ENCODE data around the gene CLGN. TPM values are rescaled to one million over a fixed set of nuclear protein-coding genes. Genes with fewer than 3 reads are reported as not detected.

The CLGN gene
- total and polyA plus RNA-seq, 2 of the 13 experiments (the other 11 are each of a cell fraction or from before 2014, with no cell fraction given), result 7.2 to 17.0 TPM

- no peak for TF ChIP-seq TEAD2 (CRISPR knock-in tag; IDR thresholded peaks at IDR 0.05)
- TF ChIP-seq ZFP37 (CRISPR knock-in tag; IDR thresholded peaks at IDR 0.05; ENCODE audit: borderline replicate concordance), result no peak
- TF ChIP-seq HOXA3 (CRISPR knock-in tag; IDR thresholded peaks at IDR 0.05), result peak; percentile 23; the same call in 1 of the 2 replicates
- TF ChIP-seq ZNF101 (CRISPR knock-in tag; IDR thresholded peaks at IDR 0.05; ENCODE audit: borderline replicate concordance, low read depth), result no peak
- no peak for TF ChIP-seq SNAPC4 (CRISPR knock-in tag; IDR thresholded peaks at IDR 0.05)
- TF ChIP-seq, protein P1, sequence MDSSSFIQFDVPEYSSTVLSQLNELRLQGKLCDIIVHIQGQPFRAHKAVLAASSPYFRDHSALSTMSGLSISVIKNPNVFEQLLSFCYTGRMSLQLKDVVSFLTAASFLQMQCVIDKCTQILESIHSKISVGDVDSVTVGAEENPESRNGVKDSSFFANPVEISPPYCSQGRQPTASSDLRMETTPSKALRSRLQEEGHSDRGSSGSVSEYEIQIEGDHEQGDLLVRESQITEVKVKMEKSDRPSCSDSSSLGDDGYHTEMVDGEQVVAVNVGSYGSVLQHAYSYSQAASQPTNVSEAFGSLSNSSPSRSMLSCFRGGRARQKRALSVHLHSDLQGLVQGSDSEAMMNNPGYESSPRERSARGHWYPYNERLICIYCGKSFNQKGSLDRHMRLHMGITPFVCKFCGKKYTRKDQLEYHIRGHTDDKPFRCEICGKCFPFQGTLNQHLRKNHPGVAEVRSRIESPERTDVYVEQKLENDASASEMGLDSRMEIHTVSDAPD (CRISPR knock-in tag; IDR thresholded peaks at IDR 0.05), result no peak
- TF ChIP-seq HDAC6 (IDR thresholded peaks at IDR 0.05; ENCODE audit: low read depth, low read length), result no peak
- no peak for TF ChIP-seq PTBP1 (IDR thresholded peaks at IDR 0.05; ENCODE audit: low read depth, low read length, poor library complexity, severe bottlenecking)
- TF ChIP-seq ZNF329 (CRISPR knock-in tag; IDR thresholded peaks at IDR 0.05; ENCODE audit: low read depth), result no peak
- TF ChIP-seq ZNF333 (CRISPR knock-in tag; IDR thresholded peaks at IDR 0.05; ENCODE audit: borderline replicate concordance), result no peak
- TF ChIP-seq SKI (IDR thresholded peaks at IDR 0.05; ENCODE audit: partially characterized antibody), result peak; percentile 9
- no peak for TF ChIP-seq TBP (CRISPR knock-in tag; IDR thresholded peaks at IDR 0.05)
- TF ChIP-seq NFIC (IDR thresholded peaks at IDR 0.05; ENCODE audit: low read length), result peak; percentile 51; the same call in 1 of the 2 replicates
- TF ChIP-seq FOXK1 (CRISPR knock-in tag; IDR thresholded peaks at IDR 0.05; ENCODE audit: borderline replicate concordance, low read depth), result no peak
- TF ChIP-seq MAFG (CRISPR knock-in tag; IDR thresholded peaks at IDR 0.05), result no peak
- TF ChIP-seq EED (CRISPR knock-in tag; IDR thresholded peaks at IDR 0.05), result no peak
- no peak for TF ChIP-seq TCF7 (IDR thresholded peaks at IDR 0.05; ENCODE audit: low read depth)
- no peak for TF ChIP-seq ZNF281 (CRISPR knock-in tag; IDR thresholded peaks at IDR 0.05; ENCODE audit: borderline replicate concordance)
- TF ChIP-seq MXD3 (CRISPR knock-in tag; IDR thresholded peaks at IDR 0.05), result no peak
- TF ChIP-seq ZIK1 (CRISPR knock-in tag; IDR thresholded peaks at IDR 0.05; ENCODE audit: borderline replicate concordance, low read depth), result no peak
- TF ChIP-seq HCFC1 (IDR thresholded peaks at IDR 0.05; ENCODE audit: low read depth, low read length), result no peak
- TF ChIP-seq PPARG (CRISPR knock-in tag; conservative IDR thresholded peaks at IDR 0.05), result peak; percentile 74
These were observed 64.4 kb downstream of the CLGN start (continued) for GRCh38 chr4:140363051-140363450.
